PC-9 (cell line): ENCODE measurements around the gene PFDN2. TPM values are rescaled to one million over a fixed set of nuclear protein-coding genes. Genes with fewer than 3 reads are reported as not detected.

ENCODE experiments used
- BruUV-seq: library from RNA; stranded (reverse); fragments of 400-500 nt; replicated peaks from 2 replicates; lab custom pipeline; 2021; lab: Mats Ljungman, UMichigan
- CTCF ChIA-PET: fragments of 300-600 bp; sonication (Branson Sonifier 250); formaldehyde crosslinking; loops from one replicate; lab custom pipeline; 2022; ENCODE audit warnings: antibody characterized with exemption; lab: Charles Lee
- POLR2A ChIA-PET: fragments of 300-600 bp; sonication (Branson Sonifier 250); formaldehyde crosslinking; loops from one replicate; lab custom pipeline; 2022; ENCODE audit warnings: antibody characterized with exemption; ENCODE audit not compliant: unreplicated experiment; lab: Charles Lee
- DNase-seq, 2 experiments: peaks; one replicate each; pipeline versions ENCODE4 v3.0.0 to v3.0.0-alpha.2; 2015 to 2022; ENCODE audit warnings: mixed read lengths in 1 of 2
- H2AFZ ChIP-seq: fragments of 200-600 bp; sonication (generic); 2 replicates; pipeline ENCODE4 v1.8.1; 2017; ENCODE audit warnings: antibody characterized with exemption
- H3F3A ChIP-seq: fragments of 200-600 bp; sonication (generic); 2 replicates; pipeline ENCODE4 v1.8.1; 2017; ENCODE audit warnings: antibody characterized with exemption, mild to moderate bottlenecking, low read depth; ENCODE audit not compliant: insufficient read depth
- H3K27ac ChIP-seq: fragments of 200-600 bp; sonication (generic); 2 replicates; pipeline ENCODE4 v1.6.1; 2016; ENCODE audit warnings: mixed run types
- H3K27me3 ChIP-seq: fragments of 200-600 bp; sonication (generic); 2 replicates; pipeline ENCODE4 v1.6.1; 2016; ENCODE audit warnings: low read depth, mixed run types; ENCODE audit not compliant: insufficient read depth
- H3K36me3 ChIP-seq: fragments of 200-600 bp; sonication (generic); 2 replicates; pipeline ENCODE4 v1.6.1; 2016; ENCODE audit warnings: low read depth, mixed run types
- H3K4me1 ChIP-seq: fragments of 200-600 bp; sonication (generic); replicated peaks from 2 replicates; pipeline ENCODE4 v1.6.1; 2016; ENCODE audit warnings: mixed run types; ENCODE audit not compliant: insufficient read depth
- H3K4me2 ChIP-seq: fragments of 200-600 bp; sonication (generic); 2 replicates; pipeline ENCODE4 v1.6.1; 2017; ENCODE audit warnings: mixed run types
- H3K4me3 ChIP-seq: fragments of 200-600 bp; sonication (generic); 2 replicates; pipeline ENCODE4 v1.6.1; 2016; ENCODE audit warnings: mixed run types
- H3K79me2 ChIP-seq: fragments of 200-600 bp; sonication (generic); 2 replicates; pipeline ENCODE4 v1.6.1; 2017; ENCODE audit warnings: low read depth, mixed run types
- H3K9me2 ChIP-seq: fragments of 200-600 bp; sonication (generic); 2 replicates; pipeline ENCODE4 v1.8.1; 2017; ENCODE audit warnings: mild to moderate bottlenecking; ENCODE audit not compliant: insufficient read depth
- H3K9me3 ChIP-seq: fragments of 200-600 bp; sonication (generic); 2 replicates; pipeline ENCODE4 v1.8.1; 2016; ENCODE audit warnings: low read depth; ENCODE audit not compliant: insufficient read depth
- H4K20me1 ChIP-seq: fragments of 200-600 bp; sonication (generic); 2 replicates; pipeline ENCODE4 v1.8.1; 2017; ENCODE audit not compliant: insufficient read depth
- EZH2 ChIP-seq: fragments of 200-600 bp; sonication (generic); IDR thresholded peaks from 2 replicates; pipeline ENCODE4 v1.8.0; 2017; ENCODE audit warnings: antibody characterized with exemption, low read depth
- intact Hi-C: fragments of 100-400 bp; cut with micrococcal nuclease; formaldehyde crosslinking; loops from one replicate; pipeline ENCODE4 v1.10.0; 2022; ENCODE audit not compliant: unreplicated experiment
- total RNA-seq: library from RNA; stranded (reverse); gene quantifications from 2 replicates; pipeline ENCODE4 v1.2.3, GENCODE V29; 2021
- TF ChIP-seq, protein P1 (sequence below): fragments of 200-600 bp; sonication (generic); conservative IDR thresholded peaks from 2 replicates; pipeline ENCODE4 v1.6.1; 2017; ENCODE audit warnings: mixed run types, antibody characterized with exemption, mild to moderate bottlenecking, moderate library complexity

The PFDN2 gene
- total RNA-seq, 1 experiment from 2014 or later: 74.4 TPM

- DNase-seq: no peak
- Histone ChIP-seq H4K20me1 (no peaks in the 10 kb centered on the region), H2AFZ (peak overlapping the region; percentile 77), H3F3A (peaks cover 23% of the 10 kb centered on the region), H3K4me3 (peak overlapping the region; percentile 94; the same call in 1 of the 2 replicates), H3K9me3 (no peaks in the 10 kb centered on the region), H3K27me3 (no peaks in the 10 kb centered on the region), H3K4me2 (peak overlapping the region; percentile 91), H3K79me2 (peaks cover 32% of the 10 kb centered on the region), H3K27ac (no peak overlapping the region), H3K36me3 (peaks cover 16% of the 10 kb centered on the region), H3K9me2 (no peaks in the 10 kb centered on the region), H3K4me1 (peaks cover 18% of the 10 kb centered on the region; the same call in 1 of the 2 replicates)
- BruUV-seq: no TSS peak
- intact Hi-C loops: no loop called here
- POLR2A ChIA-PET: no interaction called here
- TF ChIP-seq, protein P1, sequence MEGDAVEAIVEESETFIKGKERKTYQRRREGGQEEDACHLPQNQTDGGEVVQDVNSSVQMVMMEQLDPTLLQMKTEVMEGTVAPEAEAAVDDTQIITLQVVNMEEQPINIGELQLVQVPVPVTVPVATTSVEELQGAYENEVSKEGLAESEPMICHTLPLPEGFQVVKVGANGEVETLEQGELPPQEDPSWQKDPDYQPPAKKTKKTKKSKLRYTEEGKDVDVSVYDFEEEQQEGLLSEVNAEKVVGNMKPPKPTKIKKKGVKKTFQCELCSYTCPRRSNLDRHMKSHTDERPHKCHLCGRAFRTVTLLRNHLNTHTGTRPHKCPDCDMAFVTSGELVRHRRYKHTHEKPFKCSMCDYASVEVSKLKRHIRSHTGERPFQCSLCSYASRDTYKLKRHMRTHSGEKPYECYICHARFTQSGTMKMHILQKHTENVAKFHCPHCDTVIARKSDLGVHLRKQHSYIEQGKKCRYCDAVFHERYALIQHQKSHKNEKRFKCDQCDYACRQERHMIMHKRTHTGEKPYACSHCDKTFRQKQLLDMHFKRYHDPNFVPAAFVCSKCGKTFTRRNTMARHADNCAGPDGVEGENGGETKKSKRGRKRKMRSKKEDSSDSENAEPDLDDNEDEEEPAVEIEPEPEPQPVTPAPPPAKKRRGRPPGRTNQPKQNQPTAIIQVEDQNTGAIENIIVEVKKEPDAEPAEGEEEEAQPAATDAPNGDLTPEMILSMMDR: no peak
- TF ChIP-seq EZH2: no peak
- CTCF ChIA-PET: no interaction called here
Observed at GRCh38 chr1:161158316-161159010, 40.6 kb upstream of the PFDN2 start.

DNA sequence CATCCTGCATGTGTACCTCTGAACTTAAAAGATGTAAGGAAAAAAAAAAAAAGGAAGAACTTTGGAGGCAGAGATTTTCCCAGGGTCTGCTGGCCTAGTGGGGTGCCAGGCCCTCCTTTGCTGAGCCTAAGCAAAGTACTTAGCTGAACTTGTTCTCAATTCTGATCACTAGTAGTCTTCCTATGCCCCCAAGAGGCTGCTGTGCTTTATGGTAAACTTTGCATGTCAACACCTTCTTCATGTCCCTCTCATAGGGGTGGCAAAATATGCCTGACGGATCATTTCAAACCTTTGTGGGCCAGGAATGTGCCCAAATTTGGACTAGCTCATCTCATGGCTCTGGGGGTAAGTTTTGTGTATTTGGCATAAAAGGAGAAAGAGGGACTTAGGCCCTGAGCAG is 40.0 kb upstream of the PFDN2 start:
- H3K4me1 ChIP-seq: peaks cover 18% of the 10 kb centered on the region; the same call in 1 of the 2 replicates
- no peaks in the 10 kb centered on the region for H3K9me3 ChIP-seq
- H3K27me3 ChIP-seq: no peaks in the 10 kb centered on the region
- no peaks in the 10 kb centered on the region for H3K9me2 ChIP-seq
- no peak overlapping the region for H3K4me3 ChIP-seq
- intact Hi-C loops: no loop called here
- H3K27ac ChIP-seq: no peak overlapping the region
- BruUV-seq: no TSS peak
- peaks cover 32% of the 10 kb centered on the region for H3K79me2 ChIP-seq
- H3K36me3 ChIP-seq: peaks cover 16% of the 10 kb centered on the region
- POLR2A ChIA-PET: interaction anchor here (0.7 kb wide), 1 partner anchor 1030 kb away, joined by 3 read pairs; no protein-coding TSS in a partner anchor
- CTCF ChIA-PET: no interaction called here
- no peak overlapping the region for H3K4me2 ChIP-seq
- H4K20me1 ChIP-seq: no peaks in the 10 kb centered on the region
- DNase-seq: no peak
- H2AFZ ChIP-seq: no peak overlapping the region
- H3F3A ChIP-seq: peaks cover 23% of the 10 kb centered on the region
- TF ChIP-seq, protein P1: no peak
- TF ChIP-seq EZH2: no peak

- Histone ChIP-seq H3K27ac (peak within 1 kb of the TSS; percentile 99), H3K4me1 (peaks cover 10% of the 10 kb centered on the region; the same call in 1 of the 2 replicates), H3K36me3 (peaks cover 9% of the 10 kb centered on the region; the same call in 1 of the 2 replicates), H3F3A (peaks cover 23% of the 10 kb centered on the region), H3K4me2 (peak within 1 kb of the TSS; percentile 90), H3K9me3 (no peaks in the 10 kb centered on the region), H2AFZ (peak within 1 kb of the TSS; percentile 91), H3K27me3 (no peaks in the 10 kb centered on the region), H3K79me2 (peaks cover 14% of the 10 kb centered on the region; the same call in 1 of the 2 replicates), H3K9me2 (no peaks in the 10 kb centered on the region), H3K4me3 (peak within 1 kb of the TSS; percentile 86), H4K20me1 (no peaks in the 10 kb centered on the region)
- POLR2A ChIA-PET: interaction anchor here (0.6 to 1.1 kb wide), 3 partner anchors 12 to 72 kb away, joined by 3 to 15 read pairs (median 5); partner anchors contain the start of genes DEDD, PPOX and TOMM40L
- peak; percentile 74 to 88 for DNase-seq
- CTCF ChIA-PET: no interaction called here
- intact Hi-C loops: no loop called here
- no peak for TF ChIP-seq EZH2
- TF ChIP-seq, protein P1: no peak
- TSS peak; percentile 84 for BruUV-seq
Observed at GRCh38 chr1:161153682-161154337, 36.0 kb upstream of the PFDN2 start, which contains the start of gene UFC1. TSS of gene UFC1 (plus strand) at chr1:161153978. CDS start at chr1:161153998, 20 bp downstream.
